ENCODE results near the gene RPL27.

DNA sequence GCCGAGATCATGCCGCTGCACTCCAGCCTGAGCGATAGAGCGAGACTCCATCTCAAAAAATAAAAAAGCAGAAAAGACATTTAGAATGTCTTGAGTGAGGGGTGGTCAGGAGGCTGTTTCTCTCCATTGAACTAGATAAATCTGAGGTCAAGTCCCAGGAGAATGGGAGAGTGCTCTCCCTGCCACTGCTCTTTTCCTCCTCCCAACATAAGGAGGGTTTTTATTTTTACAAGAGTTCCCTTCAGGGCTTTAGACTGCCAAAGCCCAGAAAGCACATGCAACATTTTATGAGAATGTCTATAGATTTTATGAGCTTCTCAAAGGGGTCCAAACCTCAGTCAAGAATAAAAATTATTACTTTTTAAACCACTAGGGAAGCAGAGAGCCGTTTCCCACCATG lies 28.4 kb downstream of the RPL27 start:
- TF ChIP-seq, protein P1, sequence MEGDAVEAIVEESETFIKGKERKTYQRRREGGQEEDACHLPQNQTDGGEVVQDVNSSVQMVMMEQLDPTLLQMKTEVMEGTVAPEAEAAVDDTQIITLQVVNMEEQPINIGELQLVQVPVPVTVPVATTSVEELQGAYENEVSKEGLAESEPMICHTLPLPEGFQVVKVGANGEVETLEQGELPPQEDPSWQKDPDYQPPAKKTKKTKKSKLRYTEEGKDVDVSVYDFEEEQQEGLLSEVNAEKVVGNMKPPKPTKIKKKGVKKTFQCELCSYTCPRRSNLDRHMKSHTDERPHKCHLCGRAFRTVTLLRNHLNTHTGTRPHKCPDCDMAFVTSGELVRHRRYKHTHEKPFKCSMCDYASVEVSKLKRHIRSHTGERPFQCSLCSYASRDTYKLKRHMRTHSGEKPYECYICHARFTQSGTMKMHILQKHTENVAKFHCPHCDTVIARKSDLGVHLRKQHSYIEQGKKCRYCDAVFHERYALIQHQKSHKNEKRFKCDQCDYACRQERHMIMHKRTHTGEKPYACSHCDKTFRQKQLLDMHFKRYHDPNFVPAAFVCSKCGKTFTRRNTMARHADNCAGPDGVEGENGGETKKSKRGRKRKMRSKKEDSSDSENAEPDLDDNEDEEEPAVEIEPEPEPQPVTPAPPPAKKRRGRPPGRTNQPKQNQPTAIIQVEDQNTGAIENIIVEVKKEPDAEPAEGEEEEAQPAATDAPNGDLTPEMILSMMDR (optimal IDR thresholded peaks at IDR 0.05 in 1 of 3, IDR thresholded peaks at IDR 0.05 in 1 of 3, conservative IDR thresholded peaks at IDR 0.05 in 1 of 3; ENCODE audit: extremely low read depth in 1 of 3, insufficient read depth in 2 of 3, low read length in 3 of 3) = no peak
- no peak for TF ChIP-seq EZH2 (IDR thresholded peaks at IDR 0.05; ENCODE audit: low read length)
